ENCODE data around the gene TRIM67.

The TRIM67 gene

DNA sequence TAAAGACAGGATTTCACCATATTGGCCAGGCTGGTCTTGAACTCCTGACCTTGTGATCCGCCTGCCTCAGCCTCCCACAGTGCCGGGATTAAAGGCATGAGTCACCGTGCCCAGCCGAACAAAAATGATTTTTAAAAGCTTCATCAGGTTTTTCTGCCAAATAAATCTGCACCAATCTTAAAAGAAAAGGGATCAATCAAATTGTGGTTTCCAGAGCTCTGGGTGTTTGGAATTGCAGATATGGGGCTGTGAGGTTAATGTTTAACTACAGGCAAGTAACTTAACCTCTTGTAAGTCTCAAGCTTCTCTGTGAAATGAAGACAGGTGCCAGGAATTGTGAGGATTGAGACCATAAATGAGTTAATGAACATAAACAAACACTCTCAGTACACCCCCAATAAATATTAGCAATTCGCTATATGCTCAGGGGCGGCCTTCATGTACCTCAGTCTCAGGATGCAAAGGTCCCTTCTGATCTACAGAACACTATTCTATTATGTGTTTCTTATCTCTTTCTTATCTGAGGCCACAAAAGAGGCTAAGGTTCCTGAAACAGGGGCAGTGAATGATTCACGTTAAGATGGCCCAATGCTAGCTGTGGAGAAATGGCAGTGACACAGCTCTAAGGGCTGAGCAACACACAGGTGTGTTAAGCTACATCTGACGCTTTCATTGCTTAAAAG lies 72.0 kb downstream of the TRIM67 start:
- DNase-seq (ENCODE audit: low read depth in 2 of 2) = no peak

DNA sequence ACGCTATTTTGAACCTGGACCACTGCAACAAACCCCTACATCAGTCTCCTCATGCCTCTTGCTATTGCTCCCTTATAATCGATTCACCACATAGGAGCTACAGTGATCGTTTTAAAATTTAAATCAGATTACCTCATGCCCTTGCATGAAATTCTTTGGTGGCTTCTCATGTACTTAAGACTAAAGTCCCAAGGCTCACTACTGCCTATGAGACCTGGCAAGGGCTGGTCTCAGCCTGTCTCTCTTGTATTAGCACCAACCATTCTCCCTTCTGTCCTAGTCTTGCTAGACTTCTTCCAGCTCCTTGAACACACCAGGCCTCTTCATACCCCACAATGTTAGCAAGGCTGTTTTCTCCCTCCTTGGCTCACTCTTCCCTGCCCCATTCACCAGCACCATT lies 72.6 kb downstream of the TRIM67 start:
- no peak for DNase-seq (ENCODE audit: low read depth in 2 of 2)

DNA sequence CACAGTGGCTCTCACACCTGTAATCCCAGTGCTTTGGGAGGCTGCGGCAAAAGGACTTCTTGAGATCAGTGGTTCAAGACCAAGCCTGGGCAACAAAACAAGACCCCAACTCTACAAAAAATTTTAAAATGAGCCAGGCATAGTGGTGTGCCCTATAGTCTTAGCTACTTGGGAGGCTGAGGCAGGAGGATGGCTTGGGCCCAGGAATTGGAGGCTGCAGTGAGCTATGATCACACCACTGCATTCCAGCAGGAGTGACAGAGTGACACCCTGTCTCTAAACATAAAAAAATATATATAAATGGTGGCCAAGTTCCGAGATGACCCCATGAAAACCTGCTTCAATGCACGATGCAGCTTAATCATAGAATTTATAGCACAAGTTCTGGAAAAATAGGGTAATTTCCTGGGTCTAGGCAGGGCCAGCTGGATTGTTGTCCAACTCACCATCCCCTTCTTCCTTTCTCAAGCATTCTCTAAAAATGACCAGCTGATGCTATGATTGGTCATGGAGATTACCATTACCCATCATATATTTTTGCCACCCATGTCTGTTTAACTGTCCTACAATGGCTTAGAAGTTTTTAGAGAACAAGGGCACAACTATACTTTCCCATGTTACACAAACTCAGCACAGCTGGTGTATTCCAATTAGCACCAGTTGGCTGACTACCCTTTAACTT lies 73.8 kb downstream of the TRIM67 start:
- DNase-seq (ENCODE audit: low read depth in 2 of 2) = no peak

DNA sequence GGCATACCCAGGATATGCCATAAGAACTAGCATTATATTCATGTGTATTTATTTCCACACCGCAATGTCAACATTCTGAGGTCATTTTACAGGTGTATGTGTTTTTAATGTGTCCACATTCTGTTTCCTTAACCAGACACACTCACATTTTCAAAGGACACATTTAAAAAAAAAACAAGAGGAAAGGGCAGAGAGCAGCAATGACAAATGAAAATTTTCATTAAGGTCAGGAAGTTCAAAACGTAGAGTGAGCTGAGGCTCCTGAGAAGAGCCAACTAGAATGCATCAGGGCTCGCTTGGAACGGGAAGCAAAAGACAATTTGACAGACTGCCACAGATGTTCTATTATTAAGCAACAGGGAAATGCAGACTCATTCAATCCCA lies 74.3 kb downstream of the TRIM67 start:
- no peak for DNase-seq (ENCODE audit: low read depth in 2 of 2)

DNA sequence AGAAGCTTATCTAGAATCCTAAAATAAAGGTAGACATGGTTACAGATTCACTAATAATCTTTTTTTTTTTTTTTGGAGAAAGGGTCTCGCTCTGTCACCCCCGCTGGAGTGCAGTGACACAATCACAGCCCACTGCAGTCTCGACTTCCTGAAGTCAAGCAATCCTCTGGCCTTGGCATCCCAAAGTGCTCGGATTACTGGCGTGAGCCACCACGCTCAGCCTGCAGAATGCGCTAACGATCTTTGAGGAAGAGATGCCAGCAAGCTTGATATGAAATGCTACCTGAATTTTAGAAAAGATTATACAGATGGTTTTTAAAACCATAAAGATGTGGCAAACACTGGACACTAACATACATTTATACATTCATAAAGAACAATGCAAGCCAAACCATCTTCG lies 75.1 kb downstream of the TRIM67 start:
- DNase-seq (ENCODE audit: low read depth in 2 of 2) = no peak

DNA sequence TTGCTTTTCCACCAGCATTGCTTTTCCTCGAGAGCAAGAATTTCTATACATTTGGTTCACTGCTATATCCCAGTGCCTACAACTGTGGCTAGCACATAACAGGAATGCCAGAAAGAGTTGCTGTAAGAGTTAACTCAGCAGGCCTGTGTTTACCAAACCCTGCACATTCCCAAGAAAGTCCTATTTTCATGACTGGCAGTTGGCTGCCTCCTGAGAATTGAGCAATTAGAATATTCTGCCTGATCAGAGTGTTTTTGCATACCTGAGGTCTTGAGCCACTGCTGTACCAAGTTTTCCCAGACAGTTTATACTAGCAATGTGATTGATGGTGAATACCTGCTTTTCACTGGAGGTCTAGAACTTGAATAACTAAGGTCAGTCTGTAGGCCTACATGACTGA lies 76.4 kb downstream of the TRIM67 start:
- DNase-seq (ENCODE audit: low read depth in 2 of 2) = no peak

DNA sequence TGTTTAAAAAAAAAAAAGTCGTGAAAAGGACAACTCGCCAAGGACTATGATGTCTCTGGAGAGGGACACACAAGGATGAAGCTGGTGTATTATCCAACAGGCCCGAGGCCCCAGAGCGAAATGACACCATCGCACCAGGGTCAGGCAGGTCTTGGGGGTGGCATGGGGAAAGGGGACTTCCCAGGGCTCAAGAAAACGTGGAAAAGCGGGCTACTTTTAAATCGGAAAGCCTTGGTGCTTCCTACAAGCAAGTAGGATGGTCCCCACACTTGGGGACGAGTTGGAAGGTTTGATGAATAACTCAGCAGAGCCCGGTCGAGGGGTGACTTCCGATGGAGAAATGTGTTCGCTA lies 78.6 kb downstream of the TRIM67 start:
- DNase-seq (ENCODE audit: low read depth in 2 of 2) = no peak

DNA sequence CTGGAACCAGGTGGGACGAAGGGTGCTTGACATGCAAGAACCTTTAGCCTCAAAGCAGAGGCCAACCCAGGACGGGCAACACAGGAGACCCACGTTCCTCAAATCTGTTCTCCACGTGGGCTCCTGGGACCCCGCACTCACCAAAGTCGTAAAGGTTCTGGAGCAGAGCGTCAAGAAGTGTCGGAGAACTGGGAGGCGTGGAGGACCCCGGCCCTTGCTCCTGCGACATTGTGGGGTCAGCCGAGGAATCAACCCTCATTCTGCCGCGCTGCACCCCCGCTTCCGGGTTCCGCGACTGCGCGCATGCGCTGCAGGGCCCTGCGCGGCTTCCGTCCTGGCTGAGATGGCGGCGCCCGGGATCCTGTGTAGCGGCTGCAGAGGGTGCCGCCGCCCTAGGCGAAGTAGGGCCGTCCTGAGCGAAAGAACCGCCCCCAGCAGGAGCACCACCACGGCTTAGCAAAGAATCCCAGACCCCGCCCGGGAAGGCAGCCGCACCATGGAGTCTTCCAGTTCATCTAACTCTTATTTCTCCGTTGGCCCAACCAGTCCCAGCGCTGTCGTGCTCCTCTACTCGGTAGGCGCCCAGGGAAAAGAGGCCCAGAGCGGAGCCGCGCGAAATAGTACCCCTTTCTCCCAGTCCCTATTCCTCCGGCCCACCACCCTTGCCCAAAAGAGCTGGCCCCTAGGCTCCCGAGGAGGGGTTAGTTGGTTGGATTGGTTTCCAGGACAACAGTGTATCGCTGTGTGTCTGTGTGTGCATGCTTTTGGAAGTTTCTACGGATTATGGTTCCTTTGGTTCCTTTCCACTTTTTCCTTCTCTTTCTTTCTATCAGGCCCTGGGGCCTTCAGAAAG lies 79.3 kb downstream of the TRIM67 start, which contains the start of gene GNPAT:
TSS of gene GNPAT (plus strand) at position 330 of the 853 bp plus-strand sequence. CDS start at position 497, 167 bp downstream.
- DNase-seq (ENCODE audit: low read depth in 2 of 2) = peak; percentile 83 to 86

DNA sequence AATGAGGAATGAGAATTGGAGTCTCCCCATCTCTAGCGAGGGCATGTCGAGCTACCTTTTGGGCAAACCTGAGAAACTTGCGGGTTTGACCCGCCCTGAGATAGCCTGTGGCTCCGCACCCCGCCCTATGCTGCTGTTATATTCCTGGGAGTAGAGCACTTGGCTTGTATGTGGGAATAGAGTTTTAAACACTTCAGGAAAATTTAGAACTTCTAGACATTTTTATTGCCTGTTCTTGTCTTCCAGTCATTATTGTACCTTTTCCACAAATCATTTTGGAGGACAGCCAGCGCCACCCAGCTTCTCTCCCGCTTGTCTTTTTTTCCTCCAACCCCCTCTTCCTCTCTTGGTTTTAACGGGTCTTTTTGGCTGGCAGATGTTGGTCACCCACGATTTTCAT lies 79.9 kb downstream of the TRIM67 start:
- no peak for DNase-seq (ENCODE audit: low read depth in 2 of 2)

DNA sequence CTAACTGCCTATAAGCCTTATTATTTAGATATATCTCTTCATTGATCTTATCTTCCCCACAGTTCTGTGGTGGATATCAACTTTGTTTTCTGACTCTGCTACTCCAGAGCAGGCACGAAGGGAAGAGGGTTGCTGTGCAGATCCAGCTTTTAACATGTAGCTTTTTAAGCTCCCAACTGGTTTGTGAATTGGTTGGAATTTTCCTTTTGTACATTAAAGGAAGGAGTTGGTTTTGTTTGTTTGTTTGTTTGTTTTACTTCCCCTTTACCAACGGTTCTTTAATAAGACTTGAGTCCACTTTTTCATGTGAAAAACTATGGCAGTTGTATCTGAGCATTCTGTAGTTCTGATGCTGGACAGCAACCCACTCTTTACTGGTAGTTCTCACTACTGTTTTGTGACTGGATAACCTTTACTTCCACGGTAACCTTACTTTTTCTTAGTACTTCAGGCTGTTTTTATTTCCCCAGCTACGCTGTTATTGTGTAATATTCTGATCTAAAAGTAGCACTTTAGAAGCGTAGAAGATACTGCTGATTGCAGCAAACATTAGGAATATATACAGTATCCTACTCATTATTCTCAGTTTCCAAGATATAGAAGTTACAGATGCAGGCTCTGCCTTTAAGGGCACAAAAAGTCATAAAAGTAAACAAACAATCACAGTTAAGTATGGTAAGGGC lies 80.8 kb downstream of the TRIM67 start:
- DNase-seq (ENCODE audit: low read depth in 2 of 2) = no peak

DNA sequence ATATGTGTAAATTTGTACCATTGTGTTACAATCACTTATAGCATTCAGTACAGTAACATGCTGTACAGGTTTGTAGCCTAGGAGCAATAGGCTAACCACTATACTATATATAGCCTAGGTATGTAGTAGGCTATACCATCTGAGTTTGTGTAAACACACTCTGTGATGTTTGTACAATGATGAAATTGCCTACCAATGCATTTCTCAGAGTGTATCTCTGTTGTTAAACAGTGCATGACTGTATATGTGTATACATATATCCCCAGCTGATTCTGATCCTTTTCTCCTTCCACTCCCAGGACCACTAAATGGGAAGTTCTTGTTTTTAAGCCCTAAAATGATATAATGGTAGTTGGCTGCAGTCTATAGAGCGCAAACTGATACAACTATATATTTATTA lies 86.9 kb downstream of the TRIM67 start:
- DNase-seq (ENCODE audit: low read depth in 2 of 2) = no peak

DNA sequence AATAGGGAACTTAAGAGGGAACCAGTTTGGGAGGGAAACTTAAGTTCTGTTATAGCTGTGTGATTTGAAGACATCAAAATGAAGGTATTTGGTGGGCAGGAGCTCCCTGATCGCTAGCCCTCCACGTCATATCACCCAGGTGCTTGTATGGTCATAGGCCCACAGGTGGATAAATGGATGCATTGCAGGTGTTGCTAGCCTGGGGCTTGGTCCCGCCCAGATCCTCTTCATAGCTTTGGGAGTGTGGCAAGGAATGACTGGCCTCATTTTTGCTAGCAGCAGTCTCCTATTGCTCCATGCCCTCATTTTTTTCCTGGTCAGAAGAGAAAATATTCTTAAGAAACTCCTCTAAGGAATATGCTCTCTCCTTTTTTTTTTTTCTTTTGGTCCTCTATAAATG lies 90.5 kb downstream of the TRIM67 start:
- no peak for DNase-seq (ENCODE audit: low read depth in 2 of 2)

DNA sequence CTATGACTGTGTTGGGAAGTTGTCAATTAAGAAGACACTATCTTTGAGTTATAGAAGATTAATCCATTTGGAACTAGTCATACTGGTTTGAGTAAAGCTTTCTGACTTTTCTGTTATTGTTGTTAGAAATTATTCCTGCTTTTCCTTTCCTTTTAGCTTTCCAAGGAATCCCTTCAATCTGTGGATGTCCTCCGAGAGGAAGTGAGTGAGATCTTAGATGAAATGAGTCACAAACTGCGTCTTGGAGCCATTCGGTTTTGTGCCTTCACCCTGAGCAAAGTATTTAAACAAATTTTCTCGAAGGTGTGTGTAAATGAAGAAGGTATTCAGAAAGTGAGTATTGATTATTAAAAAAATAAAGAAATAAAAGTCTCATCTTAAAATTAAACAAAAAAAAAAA lies 98.5 kb downstream of the TRIM67 start:
- no peak for DNase-seq (ENCODE audit: low read depth in 2 of 2)

DNA sequence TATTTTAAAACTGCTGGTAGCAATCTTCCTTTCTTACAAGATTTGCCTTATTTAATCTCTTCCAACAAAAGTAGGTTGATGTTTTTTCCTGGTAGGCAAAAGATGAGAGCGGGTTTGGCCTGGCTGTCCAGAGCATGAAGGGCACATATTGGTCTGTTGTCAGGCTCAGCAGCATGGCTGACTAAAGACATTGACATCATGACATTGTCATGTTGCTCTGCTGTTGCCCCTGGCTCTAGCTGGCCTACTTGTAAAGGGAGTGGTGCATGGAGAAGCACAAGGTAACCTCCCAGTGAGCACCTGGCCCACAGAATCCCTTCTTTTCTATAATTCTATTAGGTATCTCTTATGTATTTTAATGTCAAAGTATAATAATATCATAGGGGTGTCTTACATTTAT lies 102.8 kb downstream of the TRIM67 start:
- DNase-seq (ENCODE audit: low read depth in 2 of 2) = no peak

DNA sequence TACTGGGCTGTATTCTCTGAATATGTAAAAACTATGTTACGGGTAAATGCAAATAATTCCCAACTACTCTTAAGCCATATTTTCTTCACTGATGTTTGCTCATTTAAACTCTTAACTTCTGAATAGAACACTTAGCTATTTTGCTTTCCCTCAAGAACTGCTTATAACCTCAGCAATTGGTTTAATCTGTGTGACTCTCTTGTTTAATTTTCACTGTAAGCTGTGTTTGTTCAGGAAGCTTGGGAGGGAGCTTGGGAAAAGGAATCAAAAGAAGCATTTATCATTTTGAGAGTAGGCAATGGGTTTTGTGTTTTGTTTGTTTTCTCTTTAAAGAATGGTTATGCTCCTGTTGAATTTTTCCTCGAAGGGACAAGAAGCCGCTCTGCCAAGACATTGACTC lies 103.5 kb downstream of the TRIM67 start:
- no peak for DNase-seq (ENCODE audit: low read depth in 2 of 2)

DNA sequence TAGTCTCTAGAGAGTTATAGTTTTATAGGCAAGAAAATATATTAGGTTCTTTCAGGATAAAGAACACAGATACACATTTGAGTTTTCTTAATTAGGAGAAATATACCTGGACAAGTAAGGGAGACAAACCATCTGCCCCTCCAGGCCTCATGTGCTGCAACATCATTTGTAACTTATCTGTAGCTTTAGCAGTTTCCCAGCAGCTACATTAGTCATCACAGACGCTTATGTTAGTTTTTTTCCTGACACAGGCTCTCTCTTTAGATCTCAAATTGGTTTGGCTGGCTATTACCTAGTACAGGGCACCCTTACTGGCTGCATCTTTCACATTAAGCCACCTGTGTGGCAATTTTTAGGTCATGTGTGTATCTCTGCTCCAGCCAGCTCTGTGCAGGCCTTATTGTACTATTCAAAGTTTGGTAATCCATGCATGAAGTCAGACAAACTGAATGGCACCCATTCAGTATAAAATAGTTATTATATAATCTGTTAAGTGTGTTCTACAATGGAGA lies 105.0 kb downstream of the TRIM67 start:
- no peak for DNase-seq (ENCODE audit: low read depth in 2 of 2)

Measured in stimulated activated CD8-positive, alpha-beta memory T cell treated with anti-CD3 and anti-CD28 coated beads, Interleukin-15, amount 100 ng/mL, for 48 hours (primary cell).